Measurements from ENCODE around the gene NTRK1.

DNA sequence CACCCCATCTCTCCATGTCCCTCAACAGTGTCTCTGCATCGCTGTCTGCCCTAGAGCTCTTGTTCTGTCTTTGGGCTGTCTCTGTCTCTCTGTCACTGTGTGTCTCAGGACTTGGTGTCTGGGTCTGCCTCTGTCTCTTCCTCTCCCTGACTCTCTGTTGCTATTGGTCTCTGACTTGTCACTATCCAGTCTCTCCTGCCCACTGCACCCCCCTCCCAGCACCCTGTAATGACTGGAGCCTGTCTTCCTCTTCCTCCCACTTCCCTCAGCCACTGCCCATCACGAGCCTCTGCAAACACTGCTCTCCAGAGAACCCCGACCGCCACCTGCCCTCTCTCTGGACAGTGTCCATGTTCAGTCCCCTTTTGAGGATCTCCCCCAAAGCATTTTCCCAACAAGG is 45.0 kb downstream of the NTRK1 start:
- TF ChIP-seq, protein P1, sequence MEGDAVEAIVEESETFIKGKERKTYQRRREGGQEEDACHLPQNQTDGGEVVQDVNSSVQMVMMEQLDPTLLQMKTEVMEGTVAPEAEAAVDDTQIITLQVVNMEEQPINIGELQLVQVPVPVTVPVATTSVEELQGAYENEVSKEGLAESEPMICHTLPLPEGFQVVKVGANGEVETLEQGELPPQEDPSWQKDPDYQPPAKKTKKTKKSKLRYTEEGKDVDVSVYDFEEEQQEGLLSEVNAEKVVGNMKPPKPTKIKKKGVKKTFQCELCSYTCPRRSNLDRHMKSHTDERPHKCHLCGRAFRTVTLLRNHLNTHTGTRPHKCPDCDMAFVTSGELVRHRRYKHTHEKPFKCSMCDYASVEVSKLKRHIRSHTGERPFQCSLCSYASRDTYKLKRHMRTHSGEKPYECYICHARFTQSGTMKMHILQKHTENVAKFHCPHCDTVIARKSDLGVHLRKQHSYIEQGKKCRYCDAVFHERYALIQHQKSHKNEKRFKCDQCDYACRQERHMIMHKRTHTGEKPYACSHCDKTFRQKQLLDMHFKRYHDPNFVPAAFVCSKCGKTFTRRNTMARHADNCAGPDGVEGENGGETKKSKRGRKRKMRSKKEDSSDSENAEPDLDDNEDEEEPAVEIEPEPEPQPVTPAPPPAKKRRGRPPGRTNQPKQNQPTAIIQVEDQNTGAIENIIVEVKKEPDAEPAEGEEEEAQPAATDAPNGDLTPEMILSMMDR (IDR thresholded peaks at IDR 0.05), result no peak
- TF ChIP-seq POLR2A (IDR thresholded peaks at IDR 0.05) (no peak), POLR2AphosphoS5 (IDR thresholded peaks at IDR 0.05) (no peak)

Measured in stomach (tissue), 4 donors.